Measurements from ENCODE around the gene CCDC138. TPM values are rescaled to one million over a fixed set of nuclear protein-coding genes. Genes with fewer than 3 reads are reported as not detected.

Gene CCDC138
- total RNA-seq, 1 experiment from 2014 or later = 10.6 TPM

DNA sequence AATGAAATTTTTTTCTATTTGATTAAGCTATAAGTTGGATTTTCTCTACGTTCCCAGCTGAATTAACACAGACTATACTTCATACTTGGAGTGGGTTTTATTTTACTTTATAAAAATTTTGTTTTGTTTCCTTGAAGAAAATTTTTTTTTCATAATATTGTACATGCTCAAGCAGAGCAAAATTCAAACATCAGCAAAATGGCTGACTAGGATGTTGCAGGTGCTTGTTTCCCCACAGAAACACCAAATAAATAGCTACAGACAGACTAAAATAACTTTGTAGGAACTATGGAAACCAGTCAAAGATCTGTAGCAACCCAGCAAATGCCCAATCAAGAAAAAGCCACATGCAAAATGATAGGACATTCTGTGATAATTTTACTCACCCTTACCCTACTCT, 82.3 kb downstream of the CCDC138 start:
- Histone ChIP-seq H3K4me3 (ENCODE audit: low read length) (no peak overlapping the region), H4K20me1 (ENCODE audit: low read length) (no peaks in the 10 kb centered on the region), H3K79me2 (ENCODE audit: low read length) (no peaks in the 10 kb centered on the region), H2AFZ (ENCODE audit: low read length) (no peak overlapping the region), H3K27me3 (ENCODE audit: low read length) (no peaks in the 10 kb centered on the region), H3K9ac (ENCODE audit: low read length) (no peak overlapping the region), H3K27ac (ENCODE audit: low read length) (no peak overlapping the region), H3F3A (ENCODE audit: low read length, unreplicated experiment) (no peaks in the 10 kb centered on the region), H3K4me2 (ENCODE audit: low read length) (no peak overlapping the region), H3K9me2 (replicated peaks; ENCODE audit: low read length) (no peaks in the 10 kb centered on the region), H3K9me3 (ENCODE audit: low read length) (peaks cover 11% of the 10 kb centered on the region; the same call in 1 of the 2 replicates), H3K4me1 (ENCODE audit: insufficient read depth, low read length) (peaks cover 4% of the 10 kb centered on the region; the same call in 1 of the 2 replicates), H3K36me3 (ENCODE audit: low read depth, low read length) (peaks cover 39% of the 10 kb centered on the region)
- intact Hi-C loops (cut with micrococcal nuclease) = no loop called here
- no TSS peak for BruUV-seq (replicated peaks)
- POLR2A ChIA-PET (ENCODE audit: unreplicated experiment) = no interaction called here
- TF ChIP-seq EZH2phosphoT487 (IDR thresholded peaks at IDR 0.05; ENCODE audit: borderline replicate concordance, low read length) (no peak), EZH2 (IDR thresholded peaks at IDR 0.05; ENCODE audit: low read length, unreplicated experiment) (no peak), CTCF (conservative IDR thresholded peaks at IDR 0.05; ENCODE audit: low read depth, low read length) (no peak)
- CTCF ChIA-PET = no interaction called here
- DNase-seq = no peak
- no peak for ATAC-seq

DNA sequence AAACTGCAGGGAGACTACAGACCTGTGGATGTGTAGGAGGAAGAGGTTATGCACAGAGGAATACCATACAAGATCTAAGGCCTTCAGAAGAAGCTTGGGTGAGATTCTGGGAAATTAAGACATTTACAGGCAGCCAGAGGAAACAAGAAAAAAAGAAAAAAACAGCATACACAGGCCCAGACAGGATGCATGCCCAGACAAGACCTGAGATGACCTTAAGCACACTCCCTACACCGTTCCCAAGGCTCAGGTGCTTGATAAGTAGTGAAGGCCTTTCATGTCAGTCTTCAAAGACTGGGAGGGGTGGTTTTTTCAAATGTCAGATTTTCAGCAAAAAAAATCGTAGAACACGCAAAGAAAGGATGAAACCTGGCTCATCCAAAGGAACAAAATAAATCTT, 83.0 kb downstream of the CCDC138 start:
- no peak overlapping the region for H3K4me2 ChIP-seq (ENCODE audit: low read length)
- peaks cover 6% of the 10 kb centered on the region; the same call in 1 of the 2 replicates for H3K4me1 ChIP-seq (ENCODE audit: insufficient read depth, low read length)
- intact Hi-C loops (cut with micrococcal nuclease) = no loop called here
- ATAC-seq (no peak), DNase-seq (no peak)
- H3K9ac ChIP-seq (ENCODE audit: low read length) = no peak overlapping the region
- no peak overlapping the region for H3K27ac ChIP-seq (ENCODE audit: low read length)
- no peaks in the 10 kb centered on the region for H3F3A ChIP-seq (ENCODE audit: low read length, unreplicated experiment)
- peaks cover 39% of the 10 kb centered on the region for H3K36me3 ChIP-seq (ENCODE audit: low read depth, low read length)
- H3K27me3 ChIP-seq (ENCODE audit: low read length) = no peaks in the 10 kb centered on the region
- CTCF ChIA-PET = no interaction called here
- no peaks in the 10 kb centered on the region for H3K79me2 ChIP-seq (ENCODE audit: low read length)
- no peak for TF ChIP-seq EZH2phosphoT487 (IDR thresholded peaks at IDR 0.05; ENCODE audit: borderline replicate concordance, low read length)
- no peak for TF ChIP-seq EZH2 (IDR thresholded peaks at IDR 0.05; ENCODE audit: low read length, unreplicated experiment)
- TF ChIP-seq CTCF (conservative IDR thresholded peaks at IDR 0.05; ENCODE audit: low read depth, low read length) = no peak
- POLR2A ChIA-PET (ENCODE audit: unreplicated experiment) = no interaction called here
- H3K4me3 ChIP-seq (ENCODE audit: low read length) = no peak overlapping the region
- no TSS peak for BruUV-seq (replicated peaks)
- peaks cover 11% of the 10 kb centered on the region; the same call in 1 of the 2 replicates for H3K9me3 ChIP-seq (ENCODE audit: low read length)
- H4K20me1 ChIP-seq (ENCODE audit: low read length) = no peaks in the 10 kb centered on the region
- no peaks in the 10 kb centered on the region for H3K9me2 ChIP-seq (replicated peaks; ENCODE audit: low read length)
- no peak overlapping the region for H2AFZ ChIP-seq (ENCODE audit: low read length)

DNA sequence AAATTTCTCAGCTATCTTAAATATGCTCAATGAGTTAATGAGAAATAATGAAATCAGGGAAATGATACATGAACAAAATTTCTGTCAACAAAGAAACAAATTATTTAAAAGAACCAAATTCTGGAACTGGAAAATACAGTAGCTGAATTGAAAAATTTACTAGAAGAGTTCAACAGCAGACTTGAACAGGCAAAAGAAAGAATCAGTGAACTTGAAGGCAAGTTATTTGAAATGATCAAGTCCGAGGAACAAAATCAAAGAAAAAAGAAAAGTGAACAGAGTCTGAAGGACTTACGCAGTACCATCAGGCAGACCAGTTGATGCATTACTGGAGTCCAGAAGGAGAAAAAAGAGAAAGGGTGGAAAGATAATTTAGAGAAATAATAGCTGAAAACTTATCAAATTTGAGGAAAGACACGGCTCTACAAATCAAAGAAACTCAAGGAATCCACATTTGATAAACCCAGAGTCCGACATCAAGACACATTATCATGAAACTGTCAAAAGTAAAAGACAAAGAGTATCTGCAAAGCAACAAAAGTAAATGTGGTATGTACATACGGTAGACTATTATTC, 83.6 kb downstream of the CCDC138 start:
- ChIA-PET CTCF (no interaction called here), POLR2A (ENCODE audit: unreplicated experiment) (no interaction called here)
- H3K9ac ChIP-seq (ENCODE audit: low read length) = no peak overlapping the region
- H4K20me1 ChIP-seq (ENCODE audit: low read length) = no peaks in the 10 kb centered on the region
- no peak for DNase-seq
- no peak overlapping the region for H2AFZ ChIP-seq (ENCODE audit: low read length)
- no peaks in the 10 kb centered on the region for H3F3A ChIP-seq (ENCODE audit: low read length, unreplicated experiment)
- no peaks in the 10 kb centered on the region for H3K27me3 ChIP-seq (ENCODE audit: low read length)
- peaks cover 39% of the 10 kb centered on the region for H3K36me3 ChIP-seq (ENCODE audit: low read depth, low read length)
- no peak overlapping the region for H3K4me2 ChIP-seq (ENCODE audit: low read length)
- H3K4me1 ChIP-seq (ENCODE audit: insufficient read depth, low read length) = peaks cover 6% of the 10 kb centered on the region; the same call in 1 of the 2 replicates
- ATAC-seq = no peak
- H3K9me2 ChIP-seq (replicated peaks; ENCODE audit: low read length) = no peaks in the 10 kb centered on the region
- H3K27ac ChIP-seq (ENCODE audit: low read length) = no peak overlapping the region
- H3K4me3 ChIP-seq (ENCODE audit: low read length) = no peak overlapping the region
- peaks cover 11% of the 10 kb centered on the region; the same call in 1 of the 2 replicates for H3K9me3 ChIP-seq (ENCODE audit: low read length)
- TF ChIP-seq CTCF (conservative IDR thresholded peaks at IDR 0.05; ENCODE audit: low read depth, low read length) (no peak), EZH2 (IDR thresholded peaks at IDR 0.05; ENCODE audit: low read length, unreplicated experiment) (no peak), EZH2phosphoT487 (IDR thresholded peaks at IDR 0.05; ENCODE audit: borderline replicate concordance, low read length) (no peak)
- BruUV-seq (replicated peaks) = no TSS peak
- intact Hi-C loops (cut with micrococcal nuclease) = no loop called here
- H3K79me2 ChIP-seq (ENCODE audit: low read length) = no peaks in the 10 kb centered on the region
